ENCODE measurements around the gene NLRC5.
A peak's percentile ranks its signal among the peaks of the same experiment; 100 is the strongest.
"Not testable (repeated sequence)": the region's sequence is repeated elsewhere in the genome, so short reads cannot be mapped to it uniquely, and the experiment has no call there.

NLRC5 gene

DNA sequence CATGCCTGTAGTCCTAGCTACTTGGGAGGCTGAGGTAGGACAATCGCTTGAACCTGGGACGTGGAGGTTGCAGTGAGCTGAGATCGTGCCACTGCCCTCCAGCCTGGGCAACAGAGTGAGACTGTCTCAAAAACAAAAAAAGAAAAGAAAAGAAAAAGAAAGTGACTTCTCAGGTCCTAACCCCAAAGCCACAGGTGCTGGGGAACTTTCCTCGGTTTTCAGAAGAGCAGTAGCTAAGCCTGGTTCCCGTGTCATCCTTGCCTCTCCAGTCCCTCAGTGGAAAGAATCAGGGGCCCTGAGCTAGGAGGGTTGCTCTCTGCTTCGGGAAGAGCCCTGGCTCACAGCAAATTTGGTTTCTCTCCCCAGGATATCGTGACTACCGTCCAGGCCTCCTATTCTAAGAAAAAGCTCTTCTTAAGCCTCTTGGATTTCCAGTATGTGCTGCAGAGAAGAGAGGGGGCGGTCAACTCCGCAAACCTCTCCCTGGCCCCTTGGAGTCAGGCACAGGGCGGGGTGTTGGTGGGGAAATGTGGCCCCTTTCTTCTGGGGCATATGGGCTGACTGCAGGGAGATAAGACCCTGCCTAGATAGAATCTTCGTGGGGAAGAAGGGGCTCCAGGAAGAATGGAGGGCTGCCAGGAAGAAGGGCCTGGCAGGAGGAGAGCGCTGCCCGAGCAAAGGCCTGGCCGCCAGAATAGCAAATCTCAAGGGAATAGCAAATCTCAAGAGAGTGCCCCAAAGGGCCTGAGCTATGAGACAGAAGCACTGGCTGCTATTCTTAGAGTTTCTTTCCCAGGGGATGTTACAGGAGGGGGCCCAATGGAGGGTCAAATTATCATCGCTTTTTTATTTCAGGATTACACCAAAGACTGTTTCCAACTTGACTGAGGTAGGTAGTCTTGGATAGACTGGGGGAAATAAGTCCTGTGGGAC, 8.3 kb upstream of the NLRC5 start:
- no peak for DNase-seq (ENCODE audit: low spot score)

- no peak for DNase-seq (ENCODE audit: low spot score)
Observed at GRCh38 chr16:56981729-56982271, 7.6 kb upstream of the NLRC5 start.

DNA sequence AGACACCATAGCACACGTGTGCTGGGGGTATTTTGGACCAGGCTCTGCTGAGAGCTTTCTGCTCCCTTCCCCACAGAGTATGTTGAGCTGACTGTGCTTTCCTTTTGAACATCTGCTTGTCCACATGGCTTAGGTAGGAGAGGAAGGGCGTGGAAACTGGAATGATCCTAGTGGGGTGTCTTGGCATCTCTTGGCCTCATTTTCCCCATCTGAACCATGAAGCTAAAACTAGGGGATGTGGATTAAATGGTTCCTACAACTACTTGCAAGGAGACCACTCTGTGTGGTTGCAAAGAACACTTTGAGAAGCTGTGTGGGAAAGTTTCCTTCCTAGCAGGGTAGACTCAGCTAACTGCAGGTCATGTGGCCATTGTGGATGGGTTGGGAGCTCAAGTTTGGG, 6.7 kb upstream of the NLRC5 start:
- DNase-seq (ENCODE audit: low spot score): no peak

DNA sequence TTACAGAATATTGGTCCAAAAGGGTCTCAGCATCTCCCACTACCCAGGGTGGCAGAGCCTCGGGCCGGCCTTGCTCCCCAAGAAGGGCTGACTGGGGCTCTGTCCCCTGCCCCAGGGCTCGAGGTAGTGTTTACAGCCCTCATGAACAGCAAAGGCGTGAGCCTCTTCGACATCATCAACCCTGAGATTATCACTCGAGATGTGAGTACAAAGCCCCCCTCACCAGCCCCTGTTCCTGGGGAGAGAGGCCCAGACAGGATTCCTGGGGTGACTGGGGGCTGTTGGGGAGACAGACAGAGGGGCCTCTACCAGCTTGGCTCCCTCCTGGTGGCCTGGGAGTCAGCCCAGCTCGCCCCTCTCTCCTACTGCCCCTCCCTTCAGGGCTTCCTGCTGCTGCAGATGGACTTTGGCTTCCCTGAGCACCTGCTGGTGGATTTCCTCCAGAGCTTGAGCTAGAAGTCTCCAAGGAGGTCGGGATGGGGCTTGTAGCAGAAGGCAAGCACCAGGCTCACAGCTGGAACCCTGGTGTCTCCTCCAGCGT, 6.1 kb upstream of the NLRC5 start:
- peak; percentile 50 for DNase-seq (ENCODE audit: low spot score)

DNA sequence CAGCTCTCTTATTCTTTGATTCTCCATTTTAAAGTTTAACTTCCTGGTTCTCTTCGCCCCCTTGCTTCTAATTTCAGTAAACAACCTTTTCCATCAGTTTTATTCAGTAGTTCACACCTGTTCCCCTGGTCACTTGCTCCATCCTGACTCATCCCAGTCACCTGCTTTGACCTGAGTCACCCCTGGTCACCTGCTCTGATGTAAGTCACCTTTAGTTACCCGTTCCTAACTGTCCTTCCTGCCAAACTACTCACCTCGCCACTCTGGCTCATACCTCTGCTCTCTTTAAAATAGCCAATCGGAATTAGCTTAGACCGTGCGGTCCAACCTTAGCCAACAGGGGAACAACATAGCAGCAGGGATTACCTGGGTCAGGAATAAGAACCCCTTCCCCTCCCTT, 4.7 kb upstream of the NLRC5 start:
- no peak for DNase-seq (ENCODE audit: low spot score)

DNA sequence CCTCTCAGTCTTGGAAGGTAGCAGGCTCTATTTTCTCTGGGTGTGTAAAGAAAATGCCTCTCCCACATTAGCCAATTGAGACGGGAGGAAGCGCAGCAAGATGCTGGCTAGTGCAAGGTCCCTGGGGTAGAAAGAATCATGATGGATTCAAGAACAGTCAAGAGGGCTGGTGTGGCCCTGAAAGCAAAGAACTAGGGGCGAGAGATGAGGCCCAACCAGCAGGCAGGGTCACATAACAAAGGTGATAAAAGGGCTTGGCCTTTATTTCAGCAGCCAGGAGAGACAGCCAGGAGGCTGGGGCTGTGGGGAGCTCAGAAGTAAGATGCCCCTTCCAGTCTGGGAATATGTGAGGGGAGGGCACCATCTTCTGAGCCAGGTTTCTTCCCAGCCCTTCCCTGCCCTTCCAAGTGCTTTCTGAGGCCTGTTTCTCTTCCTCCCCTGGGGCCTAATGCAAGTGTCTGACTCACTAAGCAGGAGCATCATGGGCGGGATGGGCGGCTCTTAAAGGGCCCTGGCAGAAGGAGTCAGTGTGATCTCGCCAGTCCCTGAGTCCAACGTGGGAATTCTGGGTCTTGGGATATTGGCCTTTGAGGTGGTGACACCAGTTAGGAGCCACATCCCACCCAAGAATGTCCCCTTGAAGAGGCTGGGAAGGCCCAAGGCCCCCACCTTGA, 3.9 kb upstream of the NLRC5 start:
- no peak for DNase-seq (ENCODE audit: low spot score)

DNA sequence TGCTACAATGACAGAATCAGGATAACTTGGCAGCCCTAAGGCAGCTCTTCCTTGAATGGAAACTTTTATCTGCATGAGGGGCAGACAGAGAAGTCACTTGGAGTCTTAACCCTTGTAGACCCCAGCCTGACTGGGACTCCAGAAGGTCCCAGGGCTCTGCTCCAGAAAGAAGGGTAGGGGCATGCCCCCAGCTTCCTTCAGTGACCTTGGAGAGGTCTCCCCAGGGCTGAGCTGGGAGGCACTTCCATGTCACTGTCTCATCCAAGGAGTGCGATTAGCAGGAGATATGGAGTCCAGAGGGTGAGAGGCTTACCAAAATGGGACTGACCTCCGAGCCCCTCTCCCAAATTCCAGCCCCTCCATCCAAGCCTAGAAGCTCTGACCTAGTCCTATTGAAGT, 3.4 kb upstream of the NLRC5 start:
- DNase-seq (ENCODE audit: low spot score): no peak

DNA sequence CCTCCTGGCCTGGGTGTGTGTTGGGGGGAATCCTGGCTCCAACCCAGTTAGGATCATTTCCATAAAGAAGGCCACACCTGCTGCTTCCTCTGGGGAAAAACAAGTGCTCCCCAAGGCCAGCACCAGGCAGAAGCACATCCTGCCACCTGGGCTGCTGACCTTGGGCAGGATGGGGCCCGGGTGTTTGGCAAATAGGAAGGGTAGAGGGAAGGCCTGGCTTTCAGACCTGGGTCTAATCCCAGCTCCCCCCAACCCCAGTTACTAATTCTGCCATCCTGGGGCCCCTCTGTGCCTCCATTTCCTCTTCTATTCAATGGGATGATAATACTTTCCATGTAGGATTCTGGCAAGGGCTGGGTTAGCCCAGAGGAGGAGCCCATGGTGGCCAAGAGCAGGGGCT, 3.0 kb upstream of the NLRC5 start:
- no peak for DNase-seq (ENCODE audit: low spot score)

- not testable (repeated sequence) for DNase-seq (ENCODE audit: low spot score)
Observed at GRCh38 chr16:56986908-56987307, 2.4 kb upstream of the NLRC5 start.

DNA sequence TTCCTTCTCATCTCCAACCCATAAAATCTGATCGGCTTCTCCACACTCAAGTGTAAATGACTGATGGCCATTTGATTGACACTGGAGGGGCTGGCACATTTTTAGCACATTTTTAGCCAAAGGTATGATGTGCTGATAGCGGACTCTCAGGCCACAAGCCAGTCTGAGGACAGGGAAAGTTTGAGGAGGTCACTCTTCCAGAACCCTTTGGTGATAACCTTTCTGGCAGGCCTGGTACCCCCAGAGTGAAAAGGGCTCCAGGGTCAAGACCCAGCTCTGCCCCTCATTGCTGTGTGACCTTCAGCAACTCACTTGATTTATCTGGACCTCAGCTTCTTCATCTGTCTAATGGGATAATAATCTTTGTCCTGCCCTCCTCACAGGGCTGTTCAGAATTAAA, 1.7 kb upstream of the NLRC5 start:
- no peak for DNase-seq (ENCODE audit: low spot score)

DNA sequence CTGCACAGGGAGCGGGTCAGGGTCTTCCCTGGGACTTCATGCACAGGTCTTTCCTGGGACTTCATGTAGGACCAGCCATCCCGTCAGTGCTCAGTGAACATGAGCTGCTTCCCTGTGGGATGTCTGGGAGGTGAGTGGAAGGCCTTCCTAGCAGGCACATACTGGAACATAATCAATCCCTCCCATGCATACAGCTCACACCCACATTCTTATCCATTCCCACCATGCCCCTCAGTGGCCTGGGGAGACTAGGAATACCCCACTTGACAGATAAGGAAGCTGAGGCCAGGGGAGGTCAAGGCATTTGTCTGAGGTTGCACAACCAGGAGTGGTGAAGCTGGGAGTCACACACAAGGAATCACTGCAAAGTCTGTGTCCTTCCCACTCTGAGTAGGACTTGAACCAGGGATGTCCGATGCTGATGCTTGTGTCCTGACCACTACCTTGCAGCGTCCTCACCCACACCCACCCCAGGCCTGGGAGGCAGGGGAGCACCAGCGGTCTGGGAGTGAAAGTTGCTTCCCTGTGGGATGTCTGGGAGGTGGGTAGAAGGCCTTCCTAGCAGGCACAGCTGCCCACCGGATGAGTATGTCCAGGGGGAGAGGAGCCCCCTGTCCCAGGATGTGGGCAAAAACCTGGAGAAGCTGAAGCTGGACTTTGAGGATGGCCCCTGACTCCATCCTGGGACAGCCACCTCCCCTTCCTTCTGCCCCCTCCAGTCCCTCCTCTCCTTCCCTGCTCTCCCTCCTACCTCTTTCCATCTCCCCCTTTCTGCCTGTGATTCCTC, 1.0 kb upstream of the NLRC5 start:
- DNase-seq (ENCODE audit: low spot score): no peak

DNA sequence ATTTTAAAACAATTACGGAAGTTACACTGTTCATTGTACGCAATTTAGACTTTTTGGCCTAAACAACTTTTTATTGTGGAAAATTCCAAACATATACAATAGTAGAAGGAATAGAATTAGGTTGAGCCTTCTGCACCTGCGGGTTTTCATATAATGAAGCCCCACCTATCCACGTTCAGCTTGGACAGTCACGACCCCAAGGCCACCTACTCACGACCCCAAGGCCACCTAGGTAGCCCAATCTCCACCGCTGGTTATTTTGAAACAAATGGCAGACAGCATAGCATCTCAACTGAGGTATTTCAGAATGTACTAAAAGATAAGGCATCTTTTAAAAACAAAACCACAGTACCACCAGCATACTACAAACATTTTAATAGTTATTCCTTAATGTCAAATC, 631 bp downstream of the NLRC5 start:
- DNase-seq (ENCODE audit: low spot score): no peak

- DNase-seq (ENCODE audit: low spot score): no peak
Observed at GRCh38 chr16:56990407-56991286, 1.3 kb downstream of the NLRC5 start.

DNA sequence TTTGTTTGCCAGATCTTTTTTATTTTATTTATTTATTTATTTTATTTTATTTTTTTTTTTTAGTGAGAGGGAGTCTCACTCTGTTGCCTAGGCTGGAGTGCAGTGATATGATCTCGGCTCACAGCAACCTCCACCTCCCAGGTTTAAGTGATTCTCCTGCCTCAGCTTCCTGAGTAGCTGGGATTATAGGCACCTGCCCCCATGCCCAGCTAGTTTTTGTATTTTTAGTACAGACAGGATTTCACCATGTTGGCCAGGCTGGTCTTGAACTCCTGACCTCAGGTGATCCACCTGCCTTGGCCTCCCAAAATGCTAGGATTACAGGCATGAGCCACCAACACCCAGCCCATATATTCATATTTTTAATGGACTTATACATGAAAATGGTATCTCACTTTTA, 3.1 kb downstream of the NLRC5 start:
- not testable (repeated sequence) for DNase-seq (ENCODE audit: low spot score)

GRCh38 chr16:56993204-56993603, 3.8 kb downstream of the NLRC5 start:
- no peak for DNase-seq (ENCODE audit: low spot score)

DNA sequence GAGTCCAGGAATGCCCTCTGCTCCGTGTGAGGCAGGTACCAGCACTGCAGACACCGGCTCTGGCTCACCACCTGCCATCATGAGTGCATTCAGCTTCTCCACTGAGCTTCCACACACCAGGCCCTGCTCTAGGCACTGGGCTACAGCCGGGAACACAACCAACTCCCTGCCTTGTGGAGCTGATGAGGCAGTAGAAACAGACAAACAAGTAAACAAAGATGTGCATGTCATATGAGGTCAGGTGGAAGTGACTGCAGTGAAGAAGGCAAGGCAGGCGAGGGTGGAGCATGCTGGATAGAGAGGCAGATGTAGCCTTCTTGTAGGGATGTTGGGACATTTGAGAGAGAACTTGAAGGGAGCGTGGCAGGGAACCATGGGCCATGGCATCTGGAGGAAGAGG, 5.0 kb downstream of the NLRC5 start:
- no peak for DNase-seq (ENCODE audit: low spot score)

- no peak for DNase-seq (ENCODE audit: low spot score)
Observed at GRCh38 chr16:56995136-56995805, 5.9 kb downstream of the NLRC5 start.

GRCh38 chr16:56997264-56997663, 7.9 kb downstream of the NLRC5 start:
- no peak for DNase-seq (ENCODE audit: low spot score)

- DNase-seq (ENCODE audit: low spot score): no peak
Observed at GRCh38 chr16:56997931-56998330, 8.6 kb downstream of the NLRC5 start.

GRCh38 chr16:56998352-56998751, 9.0 kb downstream of the NLRC5 start:
- no peak for DNase-seq (ENCODE audit: low spot score)

GRCh38 chr16:56998861-56999260, 9.5 kb downstream of the NLRC5 start:
- no peak for DNase-seq (ENCODE audit: low spot score)

All from HuH-7 (cell line).